Measurements from ENCODE around the gene LSM7. TPM values are rescaled to one million over a fixed set of nuclear protein-coding genes. Genes with fewer than 3 reads are reported as not detected.

LSM7 gene
- total RNA-seq, 1 donor from 2014 or later, result 108 TPM

- no peaks in the 10 kb centered on the region for H3K9me3 Mint-ChIP-seq (ENCODE audit: unreplicated experiment)
- no peak overlapping the region for H3K4me3 Mint-ChIP-seq (ENCODE audit: unreplicated experiment)
- peaks cover 7% of the 10 kb centered on the region for H3K27me3 Mint-ChIP-seq (ENCODE audit: unreplicated experiment)
- H3K4me1 Mint-ChIP-seq (ENCODE audit: unreplicated experiment), result peaks cover 2% of the 10 kb centered on the region
- H3K36me3 Mint-ChIP-seq (ENCODE audit: low read depth, unreplicated experiment), result no peaks in the 10 kb centered on the region
- no peak for TF ChIP-seq CTCF (IDR thresholded peaks at IDR 0.05; ENCODE audit: unreplicated experiment)
- H3K27ac Mint-ChIP-seq (ENCODE audit: unreplicated experiment), result no peak overlapping the region
- no peak for DNase-seq (ENCODE audit: low spot score)
These were observed 21.4 kb downstream of the LSM7 start for GRCh38 chr19:2306971-2307370.

GRCh38 chr19:2306281-2306806 is 22.0 kb downstream of the LSM7 start:
- DNase-seq (ENCODE audit: low spot score), result no peak
- TF ChIP-seq CTCF (IDR thresholded peaks at IDR 0.05; ENCODE audit: unreplicated experiment), result no peak
- Mint-ChIP-seq H3K4me1 (ENCODE audit: unreplicated experiment) (peaks cover 2% of the 10 kb centered on the region), H3K27me3 (ENCODE audit: unreplicated experiment) (peaks cover 7% of the 10 kb centered on the region), H3K36me3 (ENCODE audit: low read depth, unreplicated experiment) (no peaks in the 10 kb centered on the region), H3K27ac (ENCODE audit: unreplicated experiment) (no peak overlapping the region), H3K4me3 (ENCODE audit: unreplicated experiment) (no peak overlapping the region), H3K9me3 (ENCODE audit: unreplicated experiment) (no peaks in the 10 kb centered on the region)

- H3K4me3 Mint-ChIP-seq (ENCODE audit: unreplicated experiment), result no peak overlapping the region
- H3K27ac Mint-ChIP-seq (ENCODE audit: unreplicated experiment), result no peak overlapping the region
- no peak for DNase-seq (ENCODE audit: low spot score)
- peaks cover 2% of the 10 kb centered on the region for H3K4me1 Mint-ChIP-seq (ENCODE audit: unreplicated experiment)
- H3K27me3 Mint-ChIP-seq (ENCODE audit: unreplicated experiment), result peaks cover 7% of the 10 kb centered on the region
- no peak for TF ChIP-seq CTCF (IDR thresholded peaks at IDR 0.05; ENCODE audit: unreplicated experiment)
- no peaks in the 10 kb centered on the region for H3K9me3 Mint-ChIP-seq (ENCODE audit: unreplicated experiment)
- H3K36me3 Mint-ChIP-seq (ENCODE audit: low read depth, unreplicated experiment), result no peaks in the 10 kb centered on the region
These were observed 22.7 kb downstream of the LSM7 start for GRCh38 chr19:2305452-2306280.

GRCh38 chr19:2303211-2303798 is 25.1 kb downstream of the LSM7 start:
- Mint-ChIP-seq H3K36me3 (ENCODE audit: low read depth, unreplicated experiment) (no peaks in the 10 kb centered on the region), H3K27me3 (ENCODE audit: unreplicated experiment) (peaks cover 2% of the 10 kb centered on the region), H3K4me1 (ENCODE audit: unreplicated experiment) (no peaks in the 10 kb centered on the region), H3K27ac (ENCODE audit: unreplicated experiment) (no peak overlapping the region), H3K4me3 (ENCODE audit: unreplicated experiment) (no peak overlapping the region), H3K9me3 (ENCODE audit: unreplicated experiment) (no peaks in the 10 kb centered on the region)
- no peak for DNase-seq (ENCODE audit: low spot score)
- TF ChIP-seq CTCF (IDR thresholded peaks at IDR 0.05; ENCODE audit: unreplicated experiment), result no peak

Data from endothelial cell (in vitro differentiated cells).